ENCODE results near the gene FHL3.

DNA sequence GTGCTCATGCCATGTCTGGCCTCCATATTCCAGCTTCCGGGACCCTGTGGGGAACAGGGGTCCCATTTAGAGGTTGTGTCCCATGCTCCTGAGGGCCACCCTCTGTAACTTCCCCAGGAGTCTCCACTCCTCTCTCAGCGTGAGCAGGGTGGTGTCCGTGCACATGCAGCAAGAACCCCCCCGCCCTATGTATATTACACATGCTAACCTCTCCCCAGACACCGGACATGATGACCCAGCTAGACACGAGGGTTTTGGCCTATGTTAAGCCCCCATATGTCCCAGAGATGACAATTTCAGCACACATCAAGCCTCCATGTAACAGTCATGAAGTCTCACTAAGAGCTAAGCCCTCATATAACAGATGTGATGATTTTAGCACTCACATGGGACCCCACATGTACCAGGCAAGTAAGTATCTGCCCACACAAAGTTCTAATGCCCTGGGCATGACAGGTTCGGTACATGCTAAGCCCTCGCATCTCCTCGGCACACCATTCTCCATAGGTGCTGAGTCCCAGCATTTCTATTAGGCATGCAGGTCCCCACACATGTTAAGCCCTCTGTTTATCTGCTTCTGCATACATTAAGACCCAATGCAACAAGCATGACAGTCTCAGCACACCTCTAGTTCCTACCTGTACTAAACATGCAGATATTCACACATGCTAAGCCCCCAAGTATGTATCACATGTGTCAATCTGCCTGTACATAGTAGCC is 7.1 kb downstream of the FHL3 start:
- no peak for TF ChIP-seq POLR2AphosphoS5 (IDR thresholded peaks at IDR 0.05; ENCODE audit: insufficient read depth in 1 of 2, low read depth in 1 of 2)
- TF ChIP-seq, protein P1, sequence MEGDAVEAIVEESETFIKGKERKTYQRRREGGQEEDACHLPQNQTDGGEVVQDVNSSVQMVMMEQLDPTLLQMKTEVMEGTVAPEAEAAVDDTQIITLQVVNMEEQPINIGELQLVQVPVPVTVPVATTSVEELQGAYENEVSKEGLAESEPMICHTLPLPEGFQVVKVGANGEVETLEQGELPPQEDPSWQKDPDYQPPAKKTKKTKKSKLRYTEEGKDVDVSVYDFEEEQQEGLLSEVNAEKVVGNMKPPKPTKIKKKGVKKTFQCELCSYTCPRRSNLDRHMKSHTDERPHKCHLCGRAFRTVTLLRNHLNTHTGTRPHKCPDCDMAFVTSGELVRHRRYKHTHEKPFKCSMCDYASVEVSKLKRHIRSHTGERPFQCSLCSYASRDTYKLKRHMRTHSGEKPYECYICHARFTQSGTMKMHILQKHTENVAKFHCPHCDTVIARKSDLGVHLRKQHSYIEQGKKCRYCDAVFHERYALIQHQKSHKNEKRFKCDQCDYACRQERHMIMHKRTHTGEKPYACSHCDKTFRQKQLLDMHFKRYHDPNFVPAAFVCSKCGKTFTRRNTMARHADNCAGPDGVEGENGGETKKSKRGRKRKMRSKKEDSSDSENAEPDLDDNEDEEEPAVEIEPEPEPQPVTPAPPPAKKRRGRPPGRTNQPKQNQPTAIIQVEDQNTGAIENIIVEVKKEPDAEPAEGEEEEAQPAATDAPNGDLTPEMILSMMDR (IDR thresholded peaks at IDR 0.05): no peak

All from vagina (tissue), 2 donors.